Smooth muscle cell (in vitro differentiated cells): ENCODE data around the gene CNOT10. TPM values are rescaled to one million over a fixed set of nuclear protein-coding genes. Genes with fewer than 3 reads are reported as not detected.

Experiments used
- DNase-seq: peaks from one replicate; lab custom pipeline; 2025; ENCODE audit not compliant: unreplicated experiment; lab: John Stamatoyannopoulos, UW
- H2AFZ ChIP-seq: fragments of 200-600 bp; sonication (generic); 2 replicates; pipeline ENCODE4 v1.6.0; 2016; ENCODE audit warnings: antibody characterized with exemption, low read depth, mild to moderate bottlenecking
- H3F3A ChIP-seq: fragments of 200-600 bp; sonication (generic); 2 replicates; pipeline ENCODE4 v1.6.0; 2017; ENCODE audit warnings: antibody characterized with exemption, low read depth
- H3K27ac ChIP-seq: fragments of 200-600 bp; sonication (generic); 2 replicates; pipeline ENCODE4 v1.5.1; 2016; ENCODE audit warnings: low read depth, mild to moderate bottlenecking
- H3K27me3 ChIP-seq: fragments of 200-600 bp; sonication (generic); 2 replicates; pipeline ENCODE4 v1.6.1; 2016; ENCODE audit warnings: low read depth, mild to moderate bottlenecking
- H3K36me3 ChIP-seq: fragments of 200-600 bp; sonication (generic); 2 replicates; pipeline ENCODE4 v1.5.1; 2016; ENCODE audit warnings: low read depth
- H3K4me1 ChIP-seq: fragments of 200-600 bp; sonication (generic); 2 replicates; pipeline ENCODE4 v1.5.1; 2016; ENCODE audit warnings: low read depth
- H3K4me2 ChIP-seq: fragments of 200-600 bp; sonication (generic); 2 replicates; pipeline ENCODE4 v1.6.0; 2016; ENCODE audit warnings: mild to moderate bottlenecking
- H3K4me3 ChIP-seq: fragments of 200-600 bp; sonication (generic); 2 replicates; pipeline ENCODE4 v1.5.1; 2016; ENCODE audit warnings: mild to moderate bottlenecking
- H3K79me2 ChIP-seq: fragments of 200-600 bp; sonication (generic); 2 replicates; pipeline ENCODE4 v1.6.0; 2016; ENCODE audit warnings: low read depth, mild to moderate bottlenecking
- H3K9ac ChIP-seq: fragments of 200-600 bp; sonication (generic); 2 replicates; pipeline ENCODE4 v1.6.0; 2016; ENCODE audit warnings: low read depth
- H3K9me3 ChIP-seq: fragments of 200-600 bp; sonication (generic); replicated peaks from 2 replicates; pipeline ENCODE4 v1.5.1; 2016; ENCODE audit warnings: low read depth
- H4K20me1 ChIP-seq: fragments of 200-600 bp; sonication (generic); 2 replicates; pipeline ENCODE4 v1.6.0; 2016; ENCODE audit warnings: low read depth
- WGBS: methylation state at CpG from one replicate; pipeline ENCODE4 v1.1.7; 2016; ENCODE audit warnings: low lambda C conversion rate; 5-methylcytosine and 5-hydroxymethylcytosine counted together
- polyA plus RNA-seq: library from polyadenylated mRNA; unstranded; fragments of >200 nt; fragmentation: Nextera tagmentation; extraction: Ambion mirVana; gene quantifications from 2 replicates; pipeline ENCODE4 v1.2.1, GENCODE V29; 2016
- total RNA-seq: library from RNA; depleted of rRNA; stranded (reverse); fragments of >200 nt; gene quantifications from 2 replicates; pipeline ENCODE4 v1.2.3, GENCODE V29; 2014
- TF ChIP-seq, protein P1 (sequence below): fragments of 200-600 bp; sonication (generic); IDR thresholded peaks from 2 replicates; pipeline ENCODE4 v1.5.1; 2017; ENCODE audit warnings: borderline replicate concordance, mild to moderate bottlenecking, antibody characterized with exemption; ENCODE audit not compliant: insufficient read depth, poor library complexity, severe bottlenecking

CNOT10 gene
- total and polyA plus RNA-seq, 2 experiments from 2014 or later, result 19.4 to 22.9 TPM

DNA sequence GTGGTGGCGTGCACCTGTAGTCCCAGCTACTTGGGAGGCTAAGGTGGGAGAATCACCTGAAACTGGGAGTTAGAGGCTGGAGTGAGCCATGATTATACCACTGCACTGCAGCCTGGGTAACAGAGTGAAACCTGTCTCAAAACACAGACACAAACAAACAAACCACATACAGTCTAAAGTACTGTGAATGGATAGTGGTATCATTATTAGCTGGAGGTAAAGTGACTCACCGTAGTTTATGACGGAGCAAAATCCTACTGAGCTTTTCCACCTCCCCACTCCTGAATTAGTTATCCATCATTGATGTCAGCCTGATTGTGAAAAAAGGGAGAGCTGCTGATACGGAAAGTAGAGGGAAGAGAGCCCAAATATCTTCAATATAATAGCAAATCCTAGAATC lies 3.2 kb upstream of the CNOT10 start:
- Histone ChIP-seq H3K4me2 (no peak overlapping the region), H3K27ac (no peak overlapping the region), H3K36me3 (no peaks in the 10 kb centered on the region), H3K79me2 (peaks cover 17% of the 10 kb centered on the region), H3K4me3 (no peak overlapping the region), H3K27me3 (no peaks in the 10 kb centered on the region), H3K9ac (no peak overlapping the region), H3K4me1 (peaks cover 14% of the 10 kb centered on the region), H4K20me1 (no peaks in the 10 kb centered on the region), H2AFZ (no peak overlapping the region), H3F3A (peaks cover 5% of the 10 kb centered on the region), H3K9me3 (no peaks in the 10 kb centered on the region)
- 70% methylated on average over 4 of the region's 4 CpGs for WGBS
- DNase-seq, result no peak
- TF ChIP-seq, protein P1, sequence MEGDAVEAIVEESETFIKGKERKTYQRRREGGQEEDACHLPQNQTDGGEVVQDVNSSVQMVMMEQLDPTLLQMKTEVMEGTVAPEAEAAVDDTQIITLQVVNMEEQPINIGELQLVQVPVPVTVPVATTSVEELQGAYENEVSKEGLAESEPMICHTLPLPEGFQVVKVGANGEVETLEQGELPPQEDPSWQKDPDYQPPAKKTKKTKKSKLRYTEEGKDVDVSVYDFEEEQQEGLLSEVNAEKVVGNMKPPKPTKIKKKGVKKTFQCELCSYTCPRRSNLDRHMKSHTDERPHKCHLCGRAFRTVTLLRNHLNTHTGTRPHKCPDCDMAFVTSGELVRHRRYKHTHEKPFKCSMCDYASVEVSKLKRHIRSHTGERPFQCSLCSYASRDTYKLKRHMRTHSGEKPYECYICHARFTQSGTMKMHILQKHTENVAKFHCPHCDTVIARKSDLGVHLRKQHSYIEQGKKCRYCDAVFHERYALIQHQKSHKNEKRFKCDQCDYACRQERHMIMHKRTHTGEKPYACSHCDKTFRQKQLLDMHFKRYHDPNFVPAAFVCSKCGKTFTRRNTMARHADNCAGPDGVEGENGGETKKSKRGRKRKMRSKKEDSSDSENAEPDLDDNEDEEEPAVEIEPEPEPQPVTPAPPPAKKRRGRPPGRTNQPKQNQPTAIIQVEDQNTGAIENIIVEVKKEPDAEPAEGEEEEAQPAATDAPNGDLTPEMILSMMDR, result no peak

DNA sequence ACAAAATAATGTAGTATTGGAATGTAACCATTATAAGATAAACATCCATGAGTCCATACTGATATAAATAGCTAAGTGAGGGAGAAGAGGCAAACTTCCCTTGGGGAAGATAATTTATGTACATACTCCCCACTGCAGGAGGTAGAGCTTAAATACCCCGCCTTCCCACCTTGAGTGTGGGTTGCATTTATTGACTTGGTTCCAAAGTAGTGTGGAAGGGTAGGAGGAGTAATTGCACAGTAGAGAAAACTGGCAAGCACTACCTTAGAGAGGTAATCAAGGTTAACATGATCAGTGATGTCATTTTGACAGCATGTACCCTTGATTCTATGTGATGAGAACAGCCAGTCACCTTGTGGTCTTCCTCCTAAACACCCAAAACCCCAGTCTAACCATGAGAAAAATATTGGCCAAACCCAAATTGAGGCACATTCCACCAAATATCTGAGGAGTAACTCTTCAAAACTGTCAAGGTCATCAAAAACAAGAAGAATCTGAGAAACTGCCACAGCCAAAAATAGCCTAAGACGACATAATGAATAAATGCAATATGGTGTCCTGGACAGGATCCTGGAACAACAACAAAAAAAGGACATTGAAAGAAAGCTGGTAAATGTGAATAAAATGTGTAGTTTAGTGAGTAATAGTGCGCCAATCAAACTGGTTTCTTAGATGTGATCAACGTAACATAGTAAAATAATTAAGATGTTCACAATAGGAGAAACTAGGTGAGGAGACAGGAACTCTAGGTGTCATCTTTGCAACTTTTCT lies 774 bp upstream of the CNOT10 start:
- H3K27ac ChIP-seq, result peak overlapping the region; percentile 70
- 58% methylated on average over 4 of the region's 4 CpGs for WGBS
- peak overlapping the region; percentile 91 for H3K4me2 ChIP-seq
- peak overlapping the region; percentile 91 for H2AFZ ChIP-seq
- H3F3A ChIP-seq, result peaks cover 5% of the 10 kb centered on the region
- H3K9me3 ChIP-seq, result no peaks in the 10 kb centered on the region
- peak overlapping the region; percentile 76 for H3K9ac ChIP-seq
- no peaks in the 10 kb centered on the region for H3K27me3 ChIP-seq
- DNase-seq, result no peak
- H4K20me1 ChIP-seq, result peaks cover 13% of the 10 kb centered on the region
- TF ChIP-seq, protein P1, result no peak
- H3K4me1 ChIP-seq, result peaks cover 15% of the 10 kb centered on the region
- peaks cover 38% of the 10 kb centered on the region for H3K79me2 ChIP-seq
- peak overlapping the region; percentile 94 for H3K4me3 ChIP-seq
- no peaks in the 10 kb centered on the region for H3K36me3 ChIP-seq

DNA sequence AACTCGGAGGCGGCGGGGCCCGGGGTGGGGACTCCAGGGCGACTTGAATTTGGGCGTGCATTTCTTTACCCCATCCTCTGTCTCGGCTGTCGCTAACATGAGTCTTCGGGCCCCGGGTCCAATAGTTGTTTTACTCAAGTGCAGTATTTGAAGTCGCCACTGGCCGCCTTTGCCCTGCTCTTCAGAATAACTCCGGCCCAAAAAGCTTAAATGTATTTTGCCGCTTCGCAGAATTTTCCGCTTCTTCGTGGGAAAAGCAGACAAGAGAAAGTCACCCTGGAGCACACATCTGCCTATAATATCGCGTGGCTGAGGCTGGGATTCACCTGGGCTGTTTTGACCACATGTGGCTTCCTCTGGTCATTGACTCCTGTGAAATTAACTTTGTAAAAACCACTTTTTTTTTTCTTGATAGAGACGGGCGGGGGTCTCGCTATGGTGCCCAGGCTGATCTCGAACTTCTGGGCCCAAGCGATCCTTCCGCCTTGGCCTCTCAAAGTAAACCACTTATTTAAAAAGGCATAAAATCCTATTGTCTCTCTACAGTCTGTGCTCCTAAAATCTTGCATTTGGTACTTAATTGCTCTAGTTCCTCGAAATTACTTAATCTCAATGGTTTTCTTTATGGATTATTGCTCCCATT lies 676 bp downstream of the CNOT10 start:
- no peak for DNase-seq
- peak overlapping the region; percentile 77 for H3K9ac ChIP-seq
- H3K79me2 ChIP-seq, result peaks cover 49% of the 10 kb centered on the region
- H3K36me3 ChIP-seq, result no peaks in the 10 kb centered on the region
- peaks cover 5% of the 10 kb centered on the region for H3F3A ChIP-seq
- peak overlapping the region; percentile 91 for H2AFZ ChIP-seq
- H3K4me1 ChIP-seq, result peaks cover 15% of the 10 kb centered on the region
- H3K4me3 ChIP-seq, result peak overlapping the region; percentile 94
- peak overlapping the region; percentile 80 for H3K27ac ChIP-seq
- WGBS, result 17% methylated on average over 22 of the region's 26 CpGs
- TF ChIP-seq, protein P1, result no peak
- peaks cover 13% of the 10 kb centered on the region for H4K20me1 ChIP-seq
- no peaks in the 10 kb centered on the region for H3K27me3 ChIP-seq
- peak overlapping the region; percentile 91 for H3K4me2 ChIP-seq
- no peaks in the 10 kb centered on the region for H3K9me3 ChIP-seq
